GM12864 (cell line): Measurements from ENCODE around the gene HSFX4.
"Not testable (repeated sequence)": the region's sequence is repeated elsewhere in the genome, so short reads cannot be mapped to it uniquely, and the experiment has no call there.

Experiments
- DNase-seq: peaks from one replicate; pipeline ENCODE4 v3.0.0-alpha.2; 2011; ENCODE audit warnings: low read depth
- H3K4me3 ChIP-seq: 2 replicates; pipeline ENCODE4 v1.5.1; 2011; ENCODE audit warnings: mild to moderate bottlenecking, low read depth, low read length, control low read depth
- CTCF ChIP-seq: IDR thresholded peaks from 2 replicates; pipeline ENCODE4 v1.5.1; 2011; ENCODE audit warnings: low read depth, mild to moderate bottlenecking, moderate library complexity, low read length, control low read depth, inconsistent platforms; ENCODE audit errors: missing control alignments

HSFX4 gene, protein sequence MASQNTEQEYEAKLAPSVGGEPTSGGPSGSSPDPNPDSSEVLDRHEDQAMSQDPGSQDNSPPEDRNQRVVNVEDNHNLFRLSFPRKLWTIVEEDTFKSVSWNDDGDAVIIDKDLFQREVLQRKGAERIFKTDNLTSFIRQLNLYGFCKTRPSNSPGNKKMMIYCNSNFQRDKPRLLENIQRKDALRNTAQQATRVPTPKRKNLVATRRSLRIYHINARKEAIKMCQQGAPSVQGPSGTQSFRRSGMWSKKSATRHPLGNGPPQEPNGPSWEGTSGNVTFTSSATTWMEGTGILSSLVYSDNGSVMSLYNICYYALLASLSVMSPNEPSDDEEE

DNA sequence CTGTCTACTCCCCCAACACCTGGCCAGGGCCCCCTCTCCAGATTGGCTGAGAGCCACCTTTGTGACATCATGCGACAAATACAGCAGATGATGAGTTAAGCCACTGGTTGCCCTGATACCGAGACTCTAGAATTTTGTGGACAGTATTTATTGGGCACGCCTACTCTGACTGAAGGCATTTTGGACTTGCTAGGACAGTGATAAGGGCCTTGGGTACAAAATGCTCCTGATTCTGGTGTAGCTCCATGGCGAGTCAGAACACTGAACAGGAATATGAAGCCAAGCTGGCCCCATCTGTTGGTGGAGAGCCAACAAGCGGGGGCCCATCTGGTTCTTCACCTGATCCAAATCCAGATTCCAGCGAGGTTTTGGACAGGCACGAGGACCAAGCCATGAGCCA lies at the start of gene HSFX4:
Gene HSFX4 (plus strand): TSS at position 174 of the 400 bp plus-strand sequence. CDS start 72 bp downstream, at position 246.
- not testable (repeated sequence) for H3K4me3 ChIP-seq, DNase-seq

DNA sequence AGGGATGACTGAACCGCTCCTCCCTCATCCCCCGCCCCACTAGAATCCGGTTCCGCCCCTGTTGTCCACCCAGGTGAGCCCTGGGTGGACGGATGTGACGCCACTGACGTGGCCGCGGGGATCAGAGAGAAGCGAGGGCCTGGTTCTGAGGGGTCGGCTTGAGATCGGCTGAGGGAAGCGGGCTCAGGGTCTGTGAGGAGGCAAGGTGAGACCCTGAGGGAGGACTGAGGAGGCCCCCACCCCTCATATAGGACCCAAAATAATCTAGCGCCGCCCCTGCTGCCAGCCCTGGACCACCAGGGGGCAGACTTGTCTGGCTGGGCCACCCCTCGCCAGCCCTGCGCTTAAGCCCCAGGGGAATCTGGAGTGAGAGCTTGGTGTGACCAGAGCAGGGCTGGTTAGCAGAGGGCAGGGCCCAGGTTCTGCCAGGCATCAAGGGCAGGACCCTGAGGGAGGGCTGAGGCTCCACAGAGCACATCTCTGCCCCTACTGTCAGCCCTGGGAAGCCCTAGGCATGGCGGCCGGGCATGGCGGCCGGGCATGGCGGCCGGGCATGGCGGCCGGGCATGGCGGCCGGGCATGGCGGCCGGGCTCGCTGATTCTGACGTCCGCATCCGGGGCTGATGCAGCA lies 48.2 kb upstream of the HSFX4 start, which contains the start of gene MAGEA8:
Gene MAGEA8 (plus strand): TSS at position 103 of the 631 bp plus-strand sequence. CDS start 3,090 bp downstream, outside the sequence.
- no peak within 1 kb of the TSS for H3K4me3 ChIP-seq
- DNase-seq = no peak
- TF ChIP-seq CTCF = peak; percentile 37

DNA sequence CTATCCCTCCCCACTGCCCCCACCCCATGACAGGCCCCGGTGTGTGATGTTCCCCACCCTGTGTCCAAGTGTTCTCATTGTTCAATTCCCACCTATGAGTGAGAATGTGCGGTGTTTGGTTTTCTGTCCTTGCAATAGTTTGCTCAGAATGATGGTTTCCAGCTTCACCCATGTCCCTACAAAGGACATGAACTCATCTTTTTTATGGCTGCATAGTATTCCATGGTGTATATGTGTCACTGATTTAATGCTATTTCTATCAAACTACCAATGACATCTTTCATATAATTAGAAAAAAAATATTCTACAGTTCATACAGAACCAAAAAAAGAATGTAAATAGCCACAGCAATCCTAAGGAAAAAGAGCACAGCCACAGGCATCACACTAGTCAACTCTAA lies 38.5 kb upstream of the HSFX4 start:
- H3K4me3 ChIP-seq, DNase-seq: not testable (repeated sequence)

DNA sequence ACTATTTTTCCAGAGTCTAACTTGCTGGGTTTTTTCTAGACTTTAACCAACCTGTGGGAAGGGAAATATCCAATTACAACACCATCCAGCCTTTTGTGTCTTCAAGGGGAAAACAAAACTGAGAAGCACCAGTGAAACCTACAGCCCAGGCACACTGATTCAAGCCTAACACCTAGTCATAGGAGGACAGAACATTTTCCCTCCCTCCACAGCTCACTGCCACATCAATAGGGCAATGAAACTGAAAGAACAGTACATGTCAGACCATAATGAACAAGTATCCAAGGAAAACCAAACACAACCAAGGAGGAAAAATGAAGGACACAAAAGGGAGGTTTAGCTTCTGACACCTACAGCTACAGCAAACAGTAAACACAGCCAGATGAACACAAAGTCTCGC lies 30.8 kb upstream of the HSFX4 start:
- no peak overlapping the region for H3K4me3 ChIP-seq
- DNase-seq = no peak
- no peak for TF ChIP-seq CTCF

GRCh38 chrX:149903889-149904748 lies 25.3 kb upstream of the HSFX4 start:
- peak; percentile 10 for TF ChIP-seq CTCF
- peak overlapping the region; percentile 19; the same call in 1 of the 2 replicates for H3K4me3 ChIP-seq
- peak; percentile 30 for DNase-seq

DNA sequence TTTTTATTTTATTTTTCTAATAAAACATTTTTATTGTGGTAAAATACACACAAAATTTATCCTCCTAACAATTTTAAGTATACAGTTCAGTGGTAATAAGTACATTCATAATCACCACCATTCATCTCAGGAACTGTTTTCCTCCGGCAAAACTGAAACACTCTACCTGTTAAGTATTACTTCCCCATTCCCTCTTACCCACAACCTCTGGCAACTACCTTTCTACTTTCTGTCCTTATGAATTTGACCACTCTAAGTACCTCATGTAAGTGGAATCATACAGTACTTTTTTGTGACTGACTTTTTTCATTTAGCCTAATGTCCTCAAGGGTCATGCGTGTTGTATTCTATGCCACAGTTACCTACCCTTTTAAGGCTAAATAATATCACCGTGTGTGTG lies 21.1 kb upstream of the HSFX4 start:
- TF ChIP-seq CTCF = no peak
- H3K4me3 ChIP-seq = no peak overlapping the region
- DNase-seq = peak; percentile 36

- no peak for DNase-seq
- H3K4me3 ChIP-seq = no peak overlapping the region
- TF ChIP-seq CTCF = no peak
Observed at GRCh38 chrX:149908727-149909126, 20.6 kb upstream of the HSFX4 start.
